H1 (cell line): Measurements from ENCODE around the gene RPN2. TPM values are rescaled to one million over a fixed set of nuclear protein-coding genes. Genes with fewer than 3 reads are reported as not detected.

Source experiments
- SAP30 ChIP-seq: fragments of 300-600 bp; sonication (generic); IDR thresholded peaks from 2 replicates; pipeline ENCODE4 v1.7.1; 2012; ENCODE audit warnings: low read length, moderate library complexity, mild to moderate bottlenecking, inconsistent platforms; ENCODE audit not compliant: insufficient read depth, insufficient replicate concordance
- polyA plus RNA-seq, 7 experiments: library from polyadenylated mRNA; depleted of rRNA in 3 of 7; stranded (reverse) in 5 of 7; unstranded in 2 of 7; fragments of >200 nt in 5 of 7; fragments of 200-250 nt in 2 of 7; gene quantifications; 1 replicate in 5 of 7; 2 replicates in 1 of 7; 4 replicates in 1 of 7; pipeline versions ENCODE4 v1.2.1 to v1.2.3, GENCODE V29; 2011 to 2013; ENCODE audit warnings: missing spikeins in 2 of 7, mixed read lengths in 2 of 7
- total RNA-seq: library from RNA; stranded (reverse); fragmentation: NEBNext Ultra II Directional; extraction: Animal tissue kit (Norgen Biotek cat#: 25700); gene quantifications from 2 replicates; pipeline ENCODE4 v1.2.1, GENCODE V29; 2021

Gene RPN2
- total and polyA plus RNA-seq, 2 of the 8 experiments (the other 6 are each of a cell fraction or from before 2014, with no cell fraction given): 236 to 379 TPM

DNA sequence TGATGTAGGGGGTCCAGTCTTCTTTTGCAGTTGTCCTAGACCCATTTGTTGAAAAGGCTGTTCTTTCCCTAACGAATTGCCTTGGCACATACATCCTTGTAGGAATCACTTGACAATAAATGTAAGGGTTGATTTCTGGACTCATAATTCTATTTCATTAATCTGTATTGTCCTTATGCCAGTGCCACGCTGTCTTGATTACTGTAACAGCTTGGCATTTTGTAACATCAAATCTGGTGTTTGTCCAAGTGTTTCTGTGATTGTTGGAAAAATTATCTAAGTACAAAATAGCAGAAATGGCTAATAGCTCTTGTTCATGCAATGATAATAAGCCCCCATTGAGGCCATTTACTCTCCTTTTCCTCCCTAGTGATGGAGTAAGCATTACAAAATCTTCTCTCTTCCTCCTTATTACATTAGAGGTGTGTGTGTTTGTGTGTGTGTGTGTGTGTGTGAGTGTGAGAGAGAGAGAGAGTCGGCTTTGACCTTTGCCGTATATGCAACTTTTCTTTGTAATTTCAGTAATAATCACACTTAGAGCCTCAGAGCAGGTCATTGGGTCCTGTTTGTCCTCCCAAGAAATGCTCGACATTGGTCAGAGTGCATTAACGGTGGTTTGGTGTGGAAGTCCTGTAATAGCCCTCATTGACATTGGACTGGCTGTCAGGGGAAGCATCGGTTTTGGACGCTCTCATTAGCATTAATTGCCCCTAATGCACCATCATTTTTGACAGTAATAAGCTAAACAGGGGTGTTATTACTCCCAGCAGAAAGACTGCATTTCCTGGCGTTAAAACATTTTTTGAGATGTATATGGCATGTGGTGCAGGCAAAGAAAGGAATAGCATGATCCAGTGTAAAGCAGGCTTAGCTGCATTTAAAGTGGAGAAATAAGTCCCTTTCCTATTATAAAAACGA is 40.9 kb downstream of the RPN2 start (continued):
- TF ChIP-seq SAP30: no peak
- TF ChIP-seq, all 59 proteins: peak for 0
